HepG2 (cell line): ENCODE data around the gene TWNK. TPM values are rescaled to one million over a fixed set of nuclear protein-coding genes. Genes with fewer than 3 reads are reported as not detected.

Source experiments
- AHDC1 ChIP-seq: sonication (generic); formaldehyde crosslinking; IDR thresholded peaks from 2 replicates; pipeline ENCODE4 v1.5.1; 2020; ENCODE audit warnings: mild to moderate bottlenecking, missing genetic modification reagents, borderline replicate concordance
- ARNTL ChIP-seq: sonication (generic); formaldehyde crosslinking; IDR thresholded peaks from 2 replicates; pipeline ENCODE4 v1.4.0; 2020; ENCODE audit warnings: mild to moderate bottlenecking, missing genetic modification reagents
- CBX2 ChIP-seq, 2 experiments: fragments of 200-600 bp in 1 of 2; sonication (generic); formaldehyde crosslinking in 1 of 2; IDR thresholded peaks; 2 replicates each; pipeline versions ENCODE4 v1.7.0 to v1.8.1; 2018 to 2022; ENCODE audit warnings: low read depth in 2 of 2, low read length in 1 of 2, mild to moderate bottlenecking in 1 of 2, missing genetic modification reagents in 1 of 2
- HNF4A ChIP-seq: sonication (generic); formaldehyde crosslinking; IDR thresholded peaks from 2 replicates; pipeline ENCODE4 v1.4.0; 2020; ENCODE audit warnings: missing genetic modification reagents
- MED1 ChIP-seq: sonication (generic); formaldehyde crosslinking; IDR thresholded peaks from 2 replicates; pipeline ENCODE4 v1.4.0; 2020; ENCODE audit warnings: missing genetic modification reagents
- NAIF1 ChIP-seq: sonication (generic); formaldehyde crosslinking; IDR thresholded peaks from 2 replicates; pipeline ENCODE4 v1.5.0; 2020; ENCODE audit warnings: mild to moderate bottlenecking, missing genetic modification reagents, borderline replicate concordance
- ZNF101 ChIP-seq: sonication (generic); formaldehyde crosslinking; IDR thresholded peaks from 2 replicates; pipeline ENCODE4 v1.4.0; 2020; ENCODE audit warnings: mild to moderate bottlenecking, low read depth, missing genetic modification reagents, borderline replicate concordance
- ZNF343 ChIP-seq: sonication (generic); formaldehyde crosslinking; IDR thresholded peaks from 2 replicates; pipeline ENCODE4 v1.4.0; 2020; ENCODE audit warnings: mild to moderate bottlenecking, missing genetic modification reagents
- ZNF414 ChIP-seq: sonication (generic); formaldehyde crosslinking; IDR thresholded peaks from 2 replicates; pipeline ENCODE4 v1.5.0; 2020; ENCODE audit warnings: missing genetic modification reagents
- ZNF672 ChIP-seq: sonication (generic); formaldehyde crosslinking; IDR thresholded peaks from 2 replicates; pipeline ENCODE4 v1.8.1; 2022; ENCODE audit warnings: missing genetic modification reagents
- ZNF678 ChIP-seq: sonication (generic); formaldehyde crosslinking; IDR thresholded peaks from 2 replicates; pipeline ENCODE4 v1.4.0; 2020; ENCODE audit warnings: mild to moderate bottlenecking, missing genetic modification reagents
- ZSCAN9 ChIP-seq: IDR thresholded peaks from 2 replicates; pipeline ENCODE4 v1.6.1; 2016; ENCODE audit warnings: borderline replicate concordance
- polyA plus RNA-seq, 8 experiments: library from polyadenylated mRNA; depleted of rRNA in 3 of 8; stranded (reverse) in 7 of 8; unstranded in 1 of 8; fragments of >200 nt; fragmentation: Illumina TruSeq in 4 of 8; extraction: Trizol in 4 of 8; gene quantifications; 2 replicates each; pipeline versions ENCODE4 v1.2.1 to v1.2.3, GENCODE V29; 2011 to 2016; ENCODE audit warnings: low read depth in 4 of 8, missing spikeins in 1 of 8, mixed read lengths in 1 of 8; ENCODE audit not compliant: insufficient read depth in 1 of 8
- total RNA-seq, 5 experiments: library from RNA; depleted of rRNA; stranded (reverse); fragments of >200 nt; fragmentation: Illumina TruSeq; extraction: Trizol; gene quantifications; 2 replicates each; pipeline ENCODE4 v1.2.3, GENCODE V29; 2016; ENCODE audit warnings: low read depth in 1 of 5
- TF ChIP-seq, protein P1 (sequence below): IDR thresholded peaks from 2 replicates; pipeline ENCODE4 v1.6.1; 2018; ENCODE audit warnings: missing genetic modification reagents
- TF ChIP-seq, protein P2 (sequence below), 2 experiments: sonication (generic) in 1 of 2; formaldehyde crosslinking in 1 of 2; IDR thresholded peaks; 2 replicates each; pipeline versions ENCODE4 v1.5.1 to v1.6.1; 2011 to 2020; ENCODE audit warnings: borderline replicate concordance in 1 of 2, low read depth in 1 of 2, low read length in 1 of 2, mild to moderate bottlenecking in 1 of 2, missing genetic modification reagents in 1 of 2, moderate library complexity in 1 of 2
- TF ChIP-seq, protein P3 (sequence below): sonication (generic); formaldehyde crosslinking; IDR thresholded peaks from 2 replicates; pipeline ENCODE4 v1.4.0; 2020; ENCODE audit warnings: mild to moderate bottlenecking, missing genetic modification reagents

Gene TWNK
- total and polyA plus RNA-seq, 2 of the 13 experiments (the other 11 are each of a cell fraction or from before 2014, with no cell fraction given), result 10.7 to 16.5 TPM

DNA sequence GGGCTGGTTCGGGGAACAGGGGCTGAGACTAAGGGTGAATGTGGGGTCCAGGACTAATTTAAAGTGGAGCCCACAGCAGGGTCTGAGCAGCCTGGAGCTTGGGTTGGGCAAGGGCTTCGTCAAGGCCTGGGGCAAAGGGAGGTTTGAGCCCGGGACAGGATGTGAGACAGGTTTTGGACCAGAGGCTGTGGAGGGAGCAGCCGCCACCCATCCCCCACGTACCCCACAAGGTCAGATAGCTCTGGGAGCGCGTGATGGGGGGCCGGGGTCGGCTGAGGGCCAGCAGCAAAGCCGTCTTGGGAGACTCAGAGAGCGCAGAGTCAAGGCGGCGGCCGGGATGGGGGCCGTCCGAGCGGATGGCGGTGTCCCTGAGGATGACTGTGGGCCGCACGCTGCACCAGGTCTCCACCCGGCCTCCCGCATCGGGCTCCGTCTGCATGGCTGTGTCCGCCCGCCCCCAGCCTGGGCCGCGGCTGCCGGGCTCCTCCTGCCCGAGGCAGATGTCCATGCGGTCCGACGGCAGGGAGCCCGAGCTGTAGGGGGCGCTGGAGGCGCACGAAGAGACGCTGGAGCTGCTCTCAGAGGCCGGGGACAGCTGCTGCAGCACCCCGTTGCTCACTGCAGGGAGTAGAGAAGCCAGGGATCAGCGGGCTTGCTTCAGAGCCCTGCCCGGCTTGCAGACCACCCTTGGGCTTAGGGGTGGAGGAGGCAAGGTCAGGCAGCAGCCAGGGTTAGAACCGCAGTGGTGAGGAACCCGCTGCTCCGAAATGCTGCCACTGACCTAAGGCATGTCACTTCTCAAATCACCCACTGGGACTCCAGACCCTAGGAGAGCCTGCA lies 31.5 kb downstream of the TWNK start (continued):
- TF ChIP-seq, protein P1, sequence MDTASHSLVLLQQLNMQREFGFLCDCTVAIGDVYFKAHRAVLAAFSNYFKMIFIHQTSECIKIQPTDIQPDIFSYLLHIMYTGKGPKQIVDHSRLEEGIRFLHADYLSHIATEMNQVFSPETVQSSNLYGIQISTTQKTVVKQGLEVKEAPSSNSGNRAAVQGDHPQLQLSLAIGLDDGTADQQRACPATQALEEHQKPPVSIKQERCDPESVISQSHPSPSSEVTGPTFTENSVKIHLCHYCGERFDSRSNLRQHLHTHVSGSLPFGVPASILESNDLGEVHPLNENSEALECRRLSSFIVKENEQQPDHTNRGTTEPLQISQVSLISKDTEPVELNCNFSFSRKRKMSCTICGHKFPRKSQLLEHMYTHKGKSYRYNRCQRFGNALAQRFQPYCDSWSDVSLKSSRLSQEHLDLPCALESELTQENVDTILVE, result peak; percentile 66; the same call in 1 of the 2 replicates
- TF ChIP-seq ZNF343 (CRISPR knock-in tag), result no peak; the same call in 1 of the 2 replicates
- no peak; the same call in 1 of the 2 replicates for TF ChIP-seq ZNF678
- 0 out of 2 replicates have a peak, but pooled peaks have one; percentile 62 for TF ChIP-seq ZSCAN9 (CRISPR knock-in tag)
- TF ChIP-seq HNF4A (CRISPR knock-in tag), result no peak
- TF ChIP-seq CBX2 (IDR thresholded peaks at IDR 0.05; ENCODE audit: low read depth, low read length), result no peak
- peak; percentile 95; the same call in 1 of the 2 replicates for TF ChIP-seq CBX2 (CRISPR knock-in tag; IDR thresholded peaks at IDR 0.05; ENCODE audit: low read depth)
- TF ChIP-seq, protein P2, sequence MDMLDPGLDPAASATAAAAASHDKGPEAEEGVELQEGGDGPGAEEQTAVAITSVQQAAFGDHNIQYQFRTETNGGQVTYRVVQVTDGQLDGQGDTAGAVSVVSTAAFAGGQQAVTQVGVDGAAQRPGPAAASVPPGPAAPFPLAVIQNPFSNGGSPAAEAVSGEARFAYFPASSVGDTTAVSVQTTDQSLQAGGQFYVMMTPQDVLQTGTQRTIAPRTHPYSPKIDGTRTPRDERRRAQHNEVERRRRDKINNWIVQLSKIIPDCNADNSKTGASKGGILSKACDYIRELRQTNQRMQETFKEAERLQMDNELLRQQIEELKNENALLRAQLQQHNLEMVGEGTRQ (IDR thresholded peaks at IDR 0.05; ENCODE audit: low read depth, low read length), result no peak
- TF ChIP-seq, protein P2 (CRISPR knock-in tag; IDR thresholded peaks at IDR 0.05; ENCODE audit: borderline replicate concordance), result no peak; the same call in 1 of the 2 replicates
- TF ChIP-seq ARNTL (CRISPR knock-in tag), result no peak
- no peak for TF ChIP-seq AHDC1 (CRISPR knock-in tag)
- TF ChIP-seq ZNF101, result no peak
- no peak for TF ChIP-seq NAIF1 (CRISPR knock-in tag)
- 0 out of 2 replicates have a peak, but pooled peaks have one; percentile 19 for TF ChIP-seq MED1
- TF ChIP-seq, protein P3, sequence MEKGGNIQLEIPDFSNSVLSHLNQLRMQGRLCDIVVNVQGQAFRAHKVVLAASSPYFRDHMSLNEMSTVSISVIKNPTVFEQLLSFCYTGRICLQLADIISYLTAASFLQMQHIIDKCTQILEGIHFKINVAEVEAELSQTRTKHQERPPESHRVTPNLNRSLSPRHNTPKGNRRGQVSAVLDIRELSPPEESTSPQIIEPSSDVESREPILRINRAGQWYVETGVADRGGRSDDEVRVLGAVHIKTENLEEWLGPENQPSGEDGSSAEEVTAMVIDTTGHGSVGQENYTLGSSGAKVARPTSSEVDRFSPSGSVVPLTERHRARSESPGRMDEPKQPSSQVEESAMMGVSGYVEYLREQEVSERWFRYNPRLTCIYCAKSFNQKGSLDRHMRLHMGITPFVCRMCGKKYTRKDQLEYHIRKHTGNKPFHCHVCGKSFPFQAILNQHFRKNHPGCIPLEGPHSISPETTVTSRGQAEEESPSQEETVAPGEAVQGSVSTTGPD, result peak; percentile 62; the same call in 1 of the 2 replicates
- TF ChIP-seq ZNF414, result no peak
- TF ChIP-seq ZNF672 (CRISPR knock-in tag), result no peak
